GM18505 (cell line): ENCODE data around the gene RAD21L1.

Experiments used
- ATAC-seq: cut with Tn5 transposase; IDR thresholded peaks from one replicate; pipeline ENCODE4 v1.9.1; 2021; ENCODE audit not compliant: unreplicated experiment
- POLR2A ChIP-seq: IDR thresholded peaks from 4 replicates; pipeline ENCODE4 v1.6.1; 2011; ENCODE audit warnings: borderline replicate concordance; ENCODE audit not compliant: insufficient read depth, insufficient read length; ENCODE audit errors: extremely low read depth

Gene RAD21L1

GRCh38 chr20:1265916-1266166 lies 40.0 kb downstream of the RAD21L1 start:
- no peak for TF ChIP-seq POLR2A
- ATAC-seq: no peak

GRCh38 chr20:1266167-1266973 lies 40.5 kb downstream of the RAD21L1 start, which contains the start of gene SNPH:
SNPH (plus strand) TSS chr20:1266294; CDS start chr20:1296240, 29,946 bp downstream.
- TF ChIP-seq POLR2A: no peak
- no peak for ATAC-seq

- TF ChIP-seq POLR2A: no peak
- ATAC-seq: no peak
These were observed 41.3 kb downstream of the RAD21L1 start for GRCh38 chr20:1267161-1267560.

- ATAC-seq: no peak
These were observed 42.0 kb downstream of the RAD21L1 start for GRCh38 chr20:1267809-1268374.

GRCh38 chr20:1269235-1269634 lies 43.4 kb downstream of the RAD21L1 start:
- no peak for ATAC-seq
- no peak for TF ChIP-seq POLR2A

More at GRCh38 chr20:1267809-1268374, 42.0 kb downstream of the RAD21L1 start:
- no peak for TF ChIP-seq POLR2A

GRCh38 chr20:1269850-1270249 lies 44.0 kb downstream of the RAD21L1 start:
- TF ChIP-seq POLR2A: no peak
- no peak for ATAC-seq

GRCh38 chr20:1272368-1273100 lies 46.7 kb downstream of the RAD21L1 start:
- no peak for TF ChIP-seq POLR2A
- ATAC-seq: no peak

- no peak for ATAC-seq
- TF ChIP-seq POLR2A: no peak
These were observed 47.5 kb downstream of the RAD21L1 start for GRCh38 chr20:1273366-1273765.

- ATAC-seq: no peak
- no peak for TF ChIP-seq POLR2A
These were observed 48.9 kb downstream of the RAD21L1 start for GRCh38 chr20:1274485-1275311.

GRCh38 chr20:1275919-1276318 lies 50.1 kb downstream of the RAD21L1 start:
- TF ChIP-seq POLR2A: no peak
- ATAC-seq: no peak

GRCh38 chr20:1277529-1278322 lies 51.9 kb downstream of the RAD21L1 start:
- ATAC-seq: no peak
- TF ChIP-seq POLR2A: no peak

GRCh38 chr20:1278993-1279392 lies 53.1 kb downstream of the RAD21L1 start:
- TF ChIP-seq POLR2A: no peak
- ATAC-seq: no peak

- no peak for TF ChIP-seq POLR2A
- no peak for ATAC-seq
These were observed 54.6 kb downstream of the RAD21L1 start for GRCh38 chr20:1280195-1281102.
